Stimulated activated naive CD4-positive, alpha-beta T cell treated with Interleukin-2 at 50 U/mL for 16 hours (primary cell): Measurements from ENCODE around the gene ME3.

Experiments
- DNase-seq: peaks from one replicate; lab custom pipeline; 2025; lab: John Stamatoyannopoulos, UW

The ME3 gene

GRCh38 chr11:86692746-86693145 is 20.3 kb upstream of the ME3 start:
- no peak for DNase-seq

- DNase-seq = no peak
These were observed 19.9 kb upstream of the ME3 start for GRCh38 chr11:86692317-86692716.

- no peak for DNase-seq
These were observed 16.2 kb upstream of the ME3 start for GRCh38 chr11:86688398-86689179.

GRCh38 chr11:86687185-86687778 is 14.9 kb upstream of the ME3 start:
- no peak for DNase-seq

- no peak for DNase-seq
These were observed 14.1 kb upstream of the ME3 start for GRCh38 chr11:86686531-86686930.

GRCh38 chr11:86681483-86681756 is 9.0 kb upstream of the ME3 start:
- DNase-seq = no peak

GRCh38 chr11:86680716-86681482 is 8.5 kb upstream of the ME3 start:
- no peak for DNase-seq

- DNase-seq = no peak
These were observed 6.4 kb upstream of the ME3 start for GRCh38 chr11:86678823-86679222.

GRCh38 chr11:86678296-86678695 is 5.9 kb upstream of the ME3 start:
- no peak for DNase-seq

GRCh38 chr11:86676533-86677154 is 4.2 kb upstream of the ME3 start:
- DNase-seq = no peak

GRCh38 chr11:86676010-86676409 is 3.6 kb upstream of the ME3 start:
- DNase-seq = no peak

- no peak for DNase-seq
These were observed 2.6 kb upstream of the ME3 start for GRCh38 chr11:86675017-86675416.

- no peak for DNase-seq
These were observed 1.7 kb upstream of the ME3 start for GRCh38 chr11:86673872-86674750.

- DNase-seq = no peak
These were observed 833 bp upstream of the ME3 start for GRCh38 chr11:86673055-86673843.

GRCh38 chr11:86671531-86672006 is 847 bp downstream of the ME3 start:
- DNase-seq = peak; percentile 14

- DNase-seq = no peak
These were observed 1.5 kb downstream of the ME3 start for GRCh38 chr11:86670911-86671310.

GRCh38 chr11:86670181-86670580 is 2.2 kb downstream of the ME3 start:
- no peak for DNase-seq

- DNase-seq = no peak
These were observed 3.0 kb downstream of the ME3 start for GRCh38 chr11:86669424-86669823.

- DNase-seq = no peak
These were observed 3.5 kb downstream of the ME3 start for GRCh38 chr11:86668929-86669328.

- DNase-seq = no peak
These were observed 6.2 kb downstream of the ME3 start for GRCh38 chr11:86666193-86666592.

- no peak for DNase-seq
These were observed 7.5 kb downstream of the ME3 start for GRCh38 chr11:86664930-86665329.
